ENCODE measurements around the gene FREM2.
A peak's percentile ranks its signal among the peaks of the same experiment; 100 is the strongest.

FREM2 gene

DNA sequence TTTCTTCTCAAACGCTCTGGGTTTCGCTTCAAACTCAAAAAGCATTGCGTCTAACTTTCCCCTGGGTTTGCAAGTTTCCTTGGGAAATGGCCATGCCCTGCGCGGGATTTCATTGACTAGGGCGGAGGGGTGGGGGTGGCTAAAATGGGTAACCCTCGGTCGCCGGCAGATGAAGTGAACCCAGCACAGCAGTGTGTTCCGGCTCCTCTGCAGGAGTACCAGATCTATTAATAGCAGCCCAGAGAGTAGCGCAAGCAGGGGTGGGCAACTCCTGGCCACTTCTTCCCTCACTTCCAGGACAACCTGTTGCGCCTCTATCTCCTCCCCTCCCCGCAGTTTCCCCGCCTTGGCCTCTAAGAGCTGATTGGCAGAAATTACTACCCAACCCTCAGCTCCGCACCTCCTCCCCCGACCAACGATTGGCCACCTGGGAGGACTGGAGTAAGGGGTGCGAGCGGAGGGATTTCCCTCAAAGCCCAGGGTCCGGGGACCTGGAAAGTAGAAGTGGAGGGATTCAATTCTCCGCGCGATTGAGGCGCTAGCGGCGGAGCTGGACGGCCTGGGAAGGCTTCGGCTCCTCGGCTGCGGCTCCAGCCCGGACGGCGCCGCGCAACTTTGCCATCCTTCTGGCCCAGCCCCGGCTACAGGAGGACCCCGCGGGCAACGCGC lies at the start of gene FREM2 (continued):
- TF ChIP-seq, protein P1, sequence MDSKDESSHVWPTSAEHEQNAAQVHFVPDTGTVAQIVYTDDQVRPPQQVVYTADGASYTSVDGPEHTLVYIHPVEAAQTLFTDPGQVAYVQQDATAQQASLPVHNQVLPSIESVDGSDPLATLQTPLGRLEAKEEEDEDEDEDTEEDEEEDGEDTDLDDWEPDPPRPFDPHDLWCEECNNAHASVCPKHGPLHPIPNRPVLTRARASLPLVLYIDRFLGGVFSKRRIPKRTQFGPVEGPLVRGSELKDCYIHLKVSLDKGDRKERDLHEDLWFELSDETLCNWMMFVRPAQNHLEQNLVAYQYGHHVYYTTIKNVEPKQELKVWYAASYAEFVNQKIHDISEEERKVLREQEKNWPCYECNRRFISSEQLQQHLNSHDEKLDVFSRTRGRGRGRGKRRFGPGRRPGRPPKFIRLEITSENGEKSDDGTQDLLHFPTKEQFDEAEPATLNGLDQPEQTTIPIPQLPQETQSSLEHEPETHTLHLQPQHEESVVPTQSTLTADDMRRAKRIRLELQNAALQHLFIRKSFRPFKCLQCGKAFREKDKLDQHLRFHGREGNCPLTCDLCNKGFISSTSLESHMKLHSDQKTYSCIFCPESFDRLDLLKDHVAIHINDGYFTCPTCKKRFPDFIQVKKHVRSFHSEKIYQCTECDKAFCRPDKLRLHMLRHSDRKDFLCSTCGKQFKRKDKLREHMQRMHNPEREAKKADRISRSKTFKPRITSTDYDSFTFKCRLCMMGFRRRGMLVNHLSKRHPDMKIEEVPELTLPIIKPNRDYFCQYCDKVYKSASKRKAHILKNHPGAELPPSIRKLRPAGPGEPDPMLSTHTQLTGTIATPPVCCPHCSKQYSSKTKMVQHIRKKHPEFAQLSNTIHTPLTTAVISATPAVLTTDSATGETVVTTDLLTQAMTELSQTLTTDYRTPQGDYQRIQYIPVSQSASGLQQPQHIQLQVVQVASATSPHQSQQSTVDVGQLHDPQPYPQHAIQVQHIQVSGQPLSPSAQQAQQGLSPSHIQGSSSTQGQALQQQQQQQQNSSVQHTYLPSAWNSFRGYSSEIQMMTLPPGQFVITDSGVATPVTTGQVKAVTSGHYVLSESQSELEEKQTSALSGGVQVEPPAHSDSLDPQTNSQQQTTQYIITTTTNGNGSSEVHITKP (tag by site-specific recombination; IDR thresholded peaks at IDR 0.05), result peak; percentile 92
- peak; percentile 53; the same call in 1 of the 2 replicates for TF ChIP-seq SP7 (tag by site-specific recombination; IDR thresholded peaks at IDR 0.05)
- TF ChIP-seq, protein P2, sequence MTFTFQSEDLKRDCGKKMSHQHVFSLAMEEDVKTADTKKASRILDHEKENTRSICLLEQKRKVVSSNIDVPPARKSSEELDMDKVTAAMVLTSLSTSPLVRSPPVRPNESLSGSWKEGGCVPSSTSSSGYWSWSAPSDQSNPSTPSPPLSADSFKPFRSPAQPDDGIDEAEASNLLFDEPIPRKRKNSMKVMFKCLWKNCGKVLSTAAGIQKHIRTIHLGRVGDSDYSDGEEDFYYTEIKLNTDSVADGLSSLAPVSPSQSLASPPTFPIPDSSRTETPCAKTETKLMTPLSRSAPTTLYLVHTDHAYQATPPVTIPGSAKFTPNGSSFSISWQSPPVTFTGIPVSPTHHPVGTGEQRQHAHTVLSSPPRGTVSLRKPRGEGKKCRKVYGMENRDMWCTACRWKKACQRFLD (tag by site-specific recombination; IDR thresholded peaks at IDR 0.05), result no peak
- TF ChIP-seq ZNF24 (tag by site-specific recombination; IDR thresholded peaks at IDR 0.05), result 0 out of 2 replicates have a peak, but pooled peaks have one; percentile 17
- peak; percentile 90 for TF ChIP-seq ZNF394 (tag by site-specific recombination; IDR thresholded peaks at IDR 0.05; ENCODE audit: borderline replicate concordance)
- peak; percentile 98 for TF ChIP-seq ZBTB48 (tag by site-specific recombination; IDR thresholded peaks at IDR 0.05)
- TF ChIP-seq KLF8 (tag by site-specific recombination; IDR thresholded peaks at IDR 0.05), result no peak
- peak; percentile 48 for TF ChIP-seq PRDM1 (tag by site-specific recombination; IDR thresholded peaks at IDR 0.05)
- TF ChIP-seq, protein P3, sequence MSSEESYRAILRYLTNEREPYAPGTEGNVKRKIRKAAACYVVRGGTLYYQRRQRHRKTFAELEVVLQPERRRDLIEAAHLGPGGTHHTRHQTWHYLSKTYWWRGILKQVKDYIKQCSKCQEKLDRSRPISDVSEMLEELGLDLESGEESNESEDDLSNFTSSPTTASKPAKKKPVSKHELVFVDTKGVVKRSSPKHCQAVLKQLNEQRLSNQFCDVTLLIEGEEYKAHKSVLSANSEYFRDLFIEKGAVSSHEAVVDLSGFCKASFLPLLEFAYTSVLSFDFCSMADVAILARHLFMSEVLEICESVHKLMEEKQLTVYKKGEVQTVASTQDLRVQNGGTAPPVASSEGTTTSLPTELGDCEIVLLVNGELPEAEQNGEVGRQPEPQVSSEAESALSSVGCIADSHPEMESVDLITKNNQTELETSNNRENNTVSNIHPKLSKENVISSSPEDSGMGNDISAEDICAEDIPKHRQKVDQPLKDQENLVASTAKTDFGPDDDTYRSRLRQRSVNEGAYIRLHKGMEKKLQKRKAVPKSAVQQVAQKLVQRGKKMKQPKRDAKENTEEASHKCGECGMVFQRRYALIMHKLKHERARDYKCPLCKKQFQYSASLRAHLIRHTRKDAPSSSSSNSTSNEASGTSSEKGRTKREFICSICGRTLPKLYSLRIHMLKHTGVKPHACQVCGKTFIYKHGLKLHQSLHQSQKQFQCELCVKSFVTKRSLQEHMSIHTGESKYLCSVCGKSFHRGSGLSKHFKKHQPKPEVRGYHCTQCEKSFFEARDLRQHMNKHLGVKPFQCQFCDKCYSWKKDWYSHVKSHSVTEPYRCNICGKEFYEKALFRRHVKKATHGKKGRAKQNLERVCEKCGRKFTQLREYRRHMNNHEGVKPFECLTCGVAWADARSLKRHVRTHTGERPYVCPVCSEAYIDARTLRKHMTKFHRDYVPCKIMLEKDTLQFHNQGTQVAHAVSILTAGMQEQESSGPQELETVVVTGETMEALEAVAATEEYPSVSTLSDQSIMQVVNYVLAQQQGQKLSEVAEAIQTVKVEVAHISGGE (tag by site-specific recombination; conservative IDR thresholded peaks at IDR 0.05; ENCODE audit: low read depth), result 0 out of 2 replicates have a peak, but pooled peaks have one; percentile 25
- TF ChIP-seq ZNF266 (tag by site-specific recombination; IDR thresholded peaks at IDR 0.05; ENCODE audit: low read depth), result no peak
- TF ChIP-seq, protein P4, sequence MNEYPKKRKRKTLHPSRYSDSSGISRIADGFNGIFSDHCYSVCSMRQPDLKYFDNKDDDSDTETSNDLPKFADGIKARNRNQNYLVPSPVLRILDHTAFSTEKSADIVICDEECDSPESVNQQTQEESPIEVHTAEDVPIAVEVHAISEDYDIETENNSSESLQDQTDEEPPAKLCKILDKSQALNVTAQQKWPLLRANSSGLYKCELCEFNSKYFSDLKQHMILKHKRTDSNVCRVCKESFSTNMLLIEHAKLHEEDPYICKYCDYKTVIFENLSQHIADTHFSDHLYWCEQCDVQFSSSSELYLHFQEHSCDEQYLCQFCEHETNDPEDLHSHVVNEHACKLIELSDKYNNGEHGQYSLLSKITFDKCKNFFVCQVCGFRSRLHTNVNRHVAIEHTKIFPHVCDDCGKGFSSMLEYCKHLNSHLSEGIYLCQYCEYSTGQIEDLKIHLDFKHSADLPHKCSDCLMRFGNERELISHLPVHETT (tag by site-specific recombination; IDR thresholded peaks at IDR 0.05), result peak; percentile 48; the same call in 1 of the 2 replicates
- peak; percentile 91 for TF ChIP-seq ZNF660 (tag by site-specific recombination; IDR thresholded peaks at IDR 0.05)
- no peak for TF ChIP-seq ZNF184 (tag by site-specific recombination; IDR thresholded peaks at IDR 0.05)
- TF ChIP-seq, protein P5, sequence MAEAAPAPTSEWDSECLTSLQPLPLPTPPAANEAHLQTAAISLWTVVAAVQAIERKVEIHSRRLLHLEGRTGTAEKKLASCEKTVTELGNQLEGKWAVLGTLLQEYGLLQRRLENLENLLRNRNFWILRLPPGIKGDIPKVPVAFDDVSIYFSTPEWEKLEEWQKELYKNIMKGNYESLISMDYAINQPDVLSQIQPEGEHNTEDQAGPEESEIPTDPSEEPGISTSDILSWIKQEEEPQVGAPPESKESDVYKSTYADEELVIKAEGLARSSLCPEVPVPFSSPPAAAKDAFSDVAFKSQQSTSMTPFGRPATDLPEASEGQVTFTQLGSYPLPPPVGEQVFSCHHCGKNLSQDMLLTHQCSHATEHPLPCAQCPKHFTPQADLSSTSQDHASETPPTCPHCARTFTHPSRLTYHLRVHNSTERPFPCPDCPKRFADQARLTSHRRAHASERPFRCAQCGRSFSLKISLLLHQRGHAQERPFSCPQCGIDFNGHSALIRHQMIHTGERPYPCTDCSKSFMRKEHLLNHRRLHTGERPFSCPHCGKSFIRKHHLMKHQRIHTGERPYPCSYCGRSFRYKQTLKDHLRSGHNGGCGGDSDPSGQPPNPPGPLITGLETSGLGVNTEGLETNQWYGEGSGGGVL (tag by site-specific recombination; IDR thresholded peaks at IDR 0.05), result peak; percentile 71
- TF ChIP-seq, protein P6, sequence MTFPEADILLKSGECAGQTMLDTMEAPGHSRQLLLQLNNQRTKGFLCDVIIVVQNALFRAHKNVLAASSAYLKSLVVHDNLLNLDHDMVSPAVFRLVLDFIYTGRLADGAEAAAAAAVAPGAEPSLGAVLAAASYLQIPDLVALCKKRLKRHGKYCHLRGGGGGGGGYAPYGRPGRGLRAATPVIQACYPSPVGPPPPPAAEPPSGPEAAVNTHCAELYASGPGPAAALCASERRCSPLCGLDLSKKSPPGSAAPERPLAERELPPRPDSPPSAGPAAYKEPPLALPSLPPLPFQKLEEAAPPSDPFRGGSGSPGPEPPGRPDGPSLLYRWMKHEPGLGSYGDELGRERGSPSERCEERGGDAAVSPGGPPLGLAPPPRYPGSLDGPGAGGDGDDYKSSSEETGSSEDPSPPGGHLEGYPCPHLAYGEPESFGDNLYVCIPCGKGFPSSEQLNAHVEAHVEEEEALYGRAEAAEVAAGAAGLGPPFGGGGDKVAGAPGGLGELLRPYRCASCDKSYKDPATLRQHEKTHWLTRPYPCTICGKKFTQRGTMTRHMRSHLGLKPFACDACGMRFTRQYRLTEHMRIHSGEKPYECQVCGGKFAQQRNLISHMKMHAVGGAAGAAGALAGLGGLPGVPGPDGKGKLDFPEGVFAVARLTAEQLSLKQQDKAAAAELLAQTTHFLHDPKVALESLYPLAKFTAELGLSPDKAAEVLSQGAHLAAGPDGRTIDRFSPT (tag by site-specific recombination; IDR thresholded peaks at IDR 0.05), result peak; percentile 28; the same call in 1 of the 2 replicates
- peak; percentile 86 for TF ChIP-seq ZFP69B (tag by site-specific recombination; IDR thresholded peaks at IDR 0.05)
- peak; percentile 87 for TF ChIP-seq MZF1 (tag by site-specific recombination; IDR thresholded peaks at IDR 0.05; ENCODE audit: borderline replicate concordance)
- TF ChIP-seq ZSCAN30 (tag by site-specific recombination; IDR thresholded peaks at IDR 0.05), result peak; percentile 37; the same call in 1 of the 2 replicates
- no peak for TF ChIP-seq ZNF621 (tag by site-specific recombination; IDR thresholded peaks at IDR 0.05)
- TF ChIP-seq ZNF610 (tag by site-specific recombination; IDR thresholded peaks at IDR 0.05; ENCODE audit: borderline replicate concordance), result 0 out of 2 replicates have a peak, but pooled peaks have one; percentile 27
- TF ChIP-seq SP3 (tag by site-specific recombination; IDR thresholded peaks at IDR 0.05), result peak; percentile 71
- TF ChIP-seq, protein P7, sequence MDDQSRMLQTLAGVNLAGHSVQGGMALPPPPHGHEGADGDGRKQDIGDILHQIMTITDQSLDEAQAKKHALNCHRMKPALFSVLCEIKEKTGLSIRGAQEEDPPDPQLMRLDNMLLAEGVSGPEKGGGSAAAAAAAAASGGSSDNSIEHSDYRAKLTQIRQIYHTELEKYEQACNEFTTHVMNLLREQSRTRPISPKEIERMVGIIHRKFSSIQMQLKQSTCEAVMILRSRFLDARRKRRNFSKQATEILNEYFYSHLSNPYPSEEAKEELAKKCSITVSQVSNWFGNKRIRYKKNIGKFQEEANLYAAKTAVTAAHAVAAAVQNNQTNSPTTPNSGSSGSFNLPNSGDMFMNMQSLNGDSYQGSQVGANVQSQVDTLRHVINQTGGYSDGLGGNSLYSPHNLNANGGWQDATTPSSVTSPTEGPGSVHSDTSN (CRISPR knock-in tag; IDR thresholded peaks at IDR 0.05), result 0 out of 2 replicates have a peak, but pooled peaks have one; percentile 0
- TF ChIP-seq ZNF664 (tag by site-specific recombination; IDR thresholded peaks at IDR 0.05), result no peak
- TF ChIP-seq SP2 (tag by site-specific recombination; IDR thresholded peaks at IDR 0.05), result peak; percentile 85
